Gastroesophageal sphincter (tissue), 2 donors: ENCODE data around the gene HOXA11.

Experiments used
- POLR2A ChIP-seq, 2 donors: fragments of 450-650 bp; IDR thresholded peaks; one replicate each; pipeline ENCODE4 v1.6.1; 2017; ENCODE audit warnings: antibody characterized with exemption in 2 of 2, mild to moderate bottlenecking in 2 of 2, moderate library complexity in 1 of 2
- POLR2AphosphoS5 ChIP-seq: sonication (generic); formaldehyde crosslinking; IDR thresholded peaks from one replicate; pipeline ENCODE4 v1.6.1; 2017; ENCODE audit warnings: antibody characterized with exemption

DNA sequence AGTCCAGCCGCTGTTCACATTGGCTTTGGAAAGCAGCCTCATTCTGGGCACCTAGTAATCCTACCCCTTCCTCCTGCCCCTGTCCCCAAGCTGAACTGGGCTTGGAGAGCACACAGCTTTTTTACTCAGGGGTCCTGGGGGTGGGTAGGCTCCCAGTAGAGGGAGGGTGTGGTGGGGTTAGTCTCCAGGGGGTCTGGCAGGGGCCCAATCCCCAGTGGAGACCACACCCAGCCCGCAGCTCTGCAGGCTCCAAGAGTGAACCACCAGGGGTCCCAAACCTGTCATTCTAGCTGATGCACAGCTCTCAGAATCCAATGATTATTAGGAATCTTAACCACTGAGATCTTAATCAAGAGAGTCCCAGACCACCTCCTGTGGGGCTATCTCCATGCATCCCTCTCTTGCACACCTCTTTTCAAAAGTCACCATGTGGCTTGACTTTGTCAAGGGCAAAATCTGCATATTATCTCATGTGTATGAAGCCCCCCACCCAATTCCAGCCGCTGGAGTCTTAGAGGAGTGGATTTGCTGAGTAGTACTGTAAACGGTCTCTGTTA, 2.7 kb downstream of the HOXA11 start:
- TF ChIP-seq POLR2A (IDR thresholded peaks at IDR 0.05) (no peak), POLR2AphosphoS5 (no peak)
